AG04450 (cell line): ENCODE results near the gene HOXC10. TPM values are rescaled to one million over a fixed set of nuclear protein-coding genes. Genes with fewer than 3 reads are reported as not detected.

Source experiments
- CTCF ChIA-PET: fragments of 300-600, 350-600 bp; formaldehyde crosslinking; extraction: SDS; loops from one replicate; lab custom pipeline; 2022; ENCODE audit warnings: antibody characterized with exemption, inconsistent platforms; lab: Charles Lee
- POLR2A ChIA-PET: fragments of 350-600 bp; formaldehyde crosslinking; extraction: SDS; loops from one replicate; lab custom pipeline; 2021; ENCODE audit warnings: antibody characterized with exemption, inconsistent platforms; lab: Yijun Ruan, JAX
- DNase-seq: peaks from one replicate; pipeline ENCODE4 v3.0.0-alpha.2; 2011; ENCODE audit warnings: low read depth, low spot score
- H3K27ac ChIP-seq: one replicate; pipeline ENCODE4 v1.5.1; 2012; ENCODE audit warnings: low read depth, low read length, control low read depth
- H3K27me3 ChIP-seq: one replicate; pipeline ENCODE4 v1.6.0; 2012; ENCODE audit warnings: low read length; ENCODE audit not compliant: control insufficient read depth, insufficient read depth
- H3K4me3 ChIP-seq: 2 replicates; pipeline ENCODE4 v1.5.1; 2011; ENCODE audit warnings: mild to moderate bottlenecking, low read depth, low read length, control low read depth
- H3K9me3 ChIP-seq: 2 replicates; pipeline ENCODE4 v1.5.1; 2012; ENCODE audit warnings: low read length; ENCODE audit not compliant: control insufficient read depth, insufficient read depth
- CTCF ChIP-seq: IDR thresholded peaks from 2 replicates; pipeline ENCODE4 v1.5.1; 2011; ENCODE audit warnings: low read depth, low read length, control low read depth, inconsistent platforms
- polyA plus RNA-seq: library from polyadenylated mRNA; depleted of rRNA; stranded (reverse); fragments of >200 nt; gene quantifications from 2 replicates; pipeline ENCODE4 v1.2.3, GENCODE V29; 2011

Gene HOXC10
- polyA plus RNA-seq, 1 experiment: not detected

- DNase-seq: no peak
- Histone ChIP-seq H3K4me3 (no peak overlapping the region), H3K27ac (no peak overlapping the region), H3K27me3 (peaks cover 83% of the 10 kb centered on the region), H3K9me3 (peaks cover 21% of the 10 kb centered on the region)
- TF ChIP-seq CTCF: no peak
- ChIA-PET POLR2A (no interaction called here), CTCF (interaction anchor here (0.7 to 2.5 kb wide), 8 partner anchors 138 to 785 kb away, joined by 3 to 11 read pairs (median 4); no protein-coding TSS in a partner anchor)
Measured at GRCh38 chr12:54033106-54033979, 48.4 kb downstream of the HOXC10 start.

GRCh38 chr12:54033980-54034784, 49.2 kb downstream of the HOXC10 start:
- peaks cover 21% of the 10 kb centered on the region for H3K9me3 ChIP-seq
- ChIA-PET CTCF (no interaction called here), POLR2A (no interaction called here)
- TF ChIP-seq CTCF: no peak
- peaks cover 84% of the 10 kb centered on the region for H3K27me3 ChIP-seq
- no peak overlapping the region for H3K27ac ChIP-seq
- DNase-seq: no peak
- H3K4me3 ChIP-seq: no peak overlapping the region

- Histone ChIP-seq H3K27me3 (peaks cover 84% of the 10 kb centered on the region), H3K27ac (no peak overlapping the region), H3K9me3 (peaks cover 21% of the 10 kb centered on the region), H3K4me3 (no peak overlapping the region)
- TF ChIP-seq CTCF: no peak
- CTCF ChIA-PET: no interaction called here
- DNase-seq: no peak
- POLR2A ChIA-PET: no interaction called here
Measured at GRCh38 chr12:54034785-54035310, 49.9 kb downstream of the HOXC10 start.

- ChIA-PET CTCF (no interaction called here), POLR2A (no interaction called here)
- Histone ChIP-seq H3K27me3 (peaks cover 86% of the 10 kb centered on the region), H3K4me3 (no peak overlapping the region), H3K27ac (no peak overlapping the region), H3K9me3 (peaks cover 21% of the 10 kb centered on the region)
- TF ChIP-seq CTCF: no peak
- DNase-seq: no peak
Measured at GRCh38 chr12:54035568-54036264, 50.8 kb downstream of the HOXC10 start.
